K562 (cell line): ENCODE results near the gene MDM1. TPM values are rescaled to one million over a fixed set of nuclear protein-coding genes. Genes with fewer than 3 reads are reported as not detected.

Experiments used
- CLOCK ChIP-seq: fragments of 250-450 bp; sonication (Bioruptor Pico); IDR thresholded peaks from 2 replicates; pipeline ENCODE4 v1.4.0; 2020; ENCODE audit warnings: mild to moderate bottlenecking, moderate library complexity, borderline replicate concordance
- FOXO4 ChIP-seq: fragments of 450-650 bp; formaldehyde crosslinking; IDR thresholded peaks from 2 replicates; pipeline ENCODE4 v1.4.0; 2020; ENCODE audit warnings: mild to moderate bottlenecking, moderate library complexity
- KLF6 ChIP-seq: fragments of 250-450 bp; sonication (Bioruptor Pico); IDR thresholded peaks from 2 replicates; pipeline ENCODE4 v1.4.0; 2020; ENCODE audit warnings: mild to moderate bottlenecking, moderate library complexity, borderline replicate concordance
- NFIC ChIP-seq: fragments of 450-650 bp; IDR thresholded peaks from 2 replicates; pipeline ENCODE4 v1.6.1; 2017; ENCODE audit warnings: mild to moderate bottlenecking, inconsistent platforms
- NFRKB ChIP-seq: fragments of 450-650 bp; IDR thresholded peaks from 2 replicates; pipeline ENCODE4 v1.6.1; 2016; ENCODE audit warnings: low read depth
- RBM22 ChIP-seq: fragments of 200-400 bp; formaldehyde crosslinking; IDR thresholded peaks from 2 replicates; pipeline ENCODE4 v1.6.1; 2018; ENCODE audit warnings: low read length, low read depth; ENCODE audit not compliant: poor library complexity, severe bottlenecking
- SAFB2 ChIP-seq: fragments of 200-400 bp; formaldehyde crosslinking; IDR thresholded peaks from 2 replicates; pipeline ENCODE4 v1.6.1; 2018; ENCODE audit warnings: borderline replicate concordance, low read length, low read depth, moderate library complexity; ENCODE audit not compliant: severe bottlenecking
- SETDB1 ChIP-seq: IDR thresholded peaks from one replicate; pipeline ENCODE4 v1.6.1; 2012; ENCODE audit warnings: low read length, control low read depth, inconsistent platforms
- SMAD4 ChIP-seq: fragments of 250-450 bp; sonication (Bioruptor Pico); conservative IDR thresholded peaks from 2 replicates; pipeline ENCODE4 v1.8.0; 2021; ENCODE audit warnings: inconsistent platforms, mild to moderate bottlenecking, moderate library complexity
- SMARCC2 ChIP-seq: fragments of 450-650 bp; IDR thresholded peaks from 2 replicates; pipeline ENCODE4 v1.6.1; 2017; ENCODE audit warnings: antibody characterized with exemption, moderate library complexity, mild to moderate bottlenecking, low read depth
- ZBTB26 ChIP-seq: fragments of 450-650 bp; formaldehyde crosslinking; IDR thresholded peaks from 2 replicates; pipeline ENCODE4 v1.4.0; 2022; ENCODE audit warnings: missing genetic modification characterization
- ZNF12 ChIP-seq: sonication (generic); formaldehyde crosslinking; IDR thresholded peaks from 2 replicates; pipeline ENCODE4 v1.4.0; 2020; ENCODE audit warnings: mild to moderate bottlenecking, missing genetic modification reagents
- ZNF124 ChIP-seq: sonication (generic); formaldehyde crosslinking; IDR thresholded peaks from 2 replicates; pipeline ENCODE4 v1.8.1; 2022; ENCODE audit warnings: missing genetic modification reagents
- ZNF407 ChIP-seq: fragments of 450-650 bp; IDR thresholded peaks from 2 replicates; pipeline ENCODE4 v1.6.1; 2016; ENCODE audit warnings: low read depth
- ZNF57 ChIP-seq: fragments of 450-650 bp; formaldehyde crosslinking; IDR thresholded peaks from 2 replicates; pipeline ENCODE4 v1.4.0; 2020; ENCODE audit warnings: mild to moderate bottlenecking, moderate library complexity
- ZNF785 ChIP-seq: fragments of 250-450 bp; sonication (Bioruptor Pico); IDR thresholded peaks from 2 replicates; pipeline ENCODE4 v1.4.0; 2020; ENCODE audit warnings: mild to moderate bottlenecking
- polyA plus RNA-seq, 8 experiments: library from polyadenylated mRNA; depleted of rRNA in 4 of 8; stranded (reverse) in 5 of 8; unstranded in 3 of 8; fragments of >200 nt; fragmentation: Nextera tagmentation in 2 of 8; fragmentation: Illumina TruSeq in 1 of 8; extraction: Ambion mirVana in 2 of 8; extraction: Trizol in 1 of 8; gene quantifications; 2 replicates each; pipeline versions ENCODE4 v1.2.1 to v1.2.3, GENCODE V29; 2011 to 2014; ENCODE audit warnings: inconsistent platforms in 1 of 8, missing spikeins in 1 of 8
- total RNA-seq, 7 experiments: library from RNA; depleted of rRNA in 6 of 7; stranded (reverse); fragments of >200 nt in 6 of 7; fragmentation: Illumina TruSeq in 2 of 7; extraction: Trizol in 2 of 7; gene quantifications; 2 replicates each; pipeline versions ENCODE4 v1.2.1 to v1.2.3, GENCODE V29; 2011 to 2021; ENCODE audit warnings: low replicate concordance in 1 of 7

Gene MDM1
- total and polyA plus RNA-seq, 9 of the 15 experiments (the other 6 are each of a cell fraction or from before 2014, with no cell fraction given): 7.5 to 16.8 (median 13.1) TPM

- TF ChIP-seq CLOCK (CRISPR knock-in tag): peak; percentile 87; the same call in 1 of the 2 replicates
- TF ChIP-seq KLF6 (CRISPR knock-in tag): peak; percentile 98
- peak; percentile 72; the same call in 1 of the 2 replicates for TF ChIP-seq ZNF785
- TF ChIP-seq ZNF124 (CRISPR knock-in tag): no peak
- TF ChIP-seq ZBTB26 (CRISPR knock-in tag): peak; percentile 81; the same call in 1 of the 2 replicates
- TF ChIP-seq ZNF12: no peak
- peak; percentile 81 for TF ChIP-seq NFIC
- no peak for TF ChIP-seq NFRKB
- peak; percentile 93 for TF ChIP-seq SMAD4
- TF ChIP-seq SAFB2: no peak
- TF ChIP-seq SMARCC2: no peak
- no peak for TF ChIP-seq ZNF407
- TF ChIP-seq SETDB1: no peak
- peak; percentile 90 for TF ChIP-seq FOXO4 (CRISPR knock-in tag)
- 0 out of 2 replicates have a peak, but pooled peaks have one; percentile 65 for TF ChIP-seq ZNF57 (CRISPR knock-in tag)
- TF ChIP-seq RBM22: no peak
Measured at GRCh38 chr12:68352067-68352466, 19.9 kb upstream of the MDM1 start (continued).
